Ishikawa (cell line): ENCODE measurements around the gene MEPE.
A peak's percentile ranks its signal among the peaks of the same experiment; 100 is the strongest.

Source experiments
- CEBPB ChIP-seq: IDR thresholded peaks from 2 replicates; pipeline ENCODE4 v1.6.1; 2012
- CREB1 ChIP-seq: IDR thresholded peaks from 2 replicates; pipeline ENCODE4 v1.6.1; 2012; ENCODE audit warnings: low read depth
- EGR1 ChIP-seq: IDR thresholded peaks from 2 replicates; pipeline ENCODE4 v1.6.1; 2012
- EP300 ChIP-seq: IDR thresholded peaks from 2 replicates; pipeline ENCODE4 v1.6.1; 2012; ENCODE audit warnings: borderline replicate concordance
- FOXM1 ChIP-seq: IDR thresholded peaks from 2 replicates; pipeline ENCODE4 v1.6.1; 2012; ENCODE audit warnings: low read depth, borderline replicate concordance
- NFIC ChIP-seq: IDR thresholded peaks from 2 replicates; pipeline ENCODE4 v1.6.1; 2012
- RAD21 ChIP-seq: IDR thresholded peaks from 2 replicates; pipeline ENCODE4 v1.6.1; 2012; ENCODE audit warnings: low read depth
- REST ChIP-seq: IDR thresholded peaks from 2 replicates; pipeline ENCODE4 v1.6.1; 2012; ENCODE audit warnings: low read depth, mild to moderate bottlenecking
- TAF1 ChIP-seq: IDR thresholded peaks from 2 replicates; pipeline ENCODE4 v1.6.1; 2012; ENCODE audit warnings: low read depth, mild to moderate bottlenecking
- TCF12 ChIP-seq: IDR thresholded peaks from 2 replicates; pipeline ENCODE4 v1.6.1; 2012; ENCODE audit warnings: low read depth
- TEAD4 ChIP-seq: IDR thresholded peaks from 2 replicates; pipeline ENCODE4 v1.6.1; 2012
- YY1 ChIP-seq: IDR thresholded peaks from 2 replicates; pipeline ENCODE4 v1.6.1; 2012; ENCODE audit warnings: low read depth
- ZBTB7A ChIP-seq: IDR thresholded peaks from 2 replicates; pipeline ENCODE4 v1.6.1; 2012; ENCODE audit warnings: low read depth
- TF ChIP-seq, protein P1 (sequence below): IDR thresholded peaks from 2 replicates; pipeline ENCODE4 v1.6.1; 2012
- TF ChIP-seq, protein P2 (sequence below): IDR thresholded peaks from 2 replicates; pipeline ENCODE4 v1.6.1; 2012

The MEPE gene

DNA sequence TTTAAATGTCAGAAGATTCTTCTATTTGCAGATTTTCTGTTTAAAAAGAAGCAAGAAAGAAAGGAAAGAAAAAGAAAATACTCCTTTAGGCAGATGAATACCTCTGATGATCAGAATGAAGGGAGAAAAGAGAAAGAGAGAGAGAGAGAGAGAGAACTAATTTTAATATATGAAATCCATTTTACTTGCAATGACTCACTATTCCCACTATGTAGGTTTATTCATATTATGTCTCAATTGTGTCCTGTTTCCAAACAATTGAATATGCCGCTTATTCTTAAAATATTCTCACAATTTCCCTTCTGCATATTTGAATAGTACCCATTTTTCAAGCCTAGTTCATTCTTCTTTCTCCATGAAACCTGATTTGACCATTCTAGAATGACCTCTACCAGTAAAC, 11.7 kb downstream of the MEPE start:
- TF ChIP-seq REST, result no peak
- no peak for TF ChIP-seq TAF1
- no peak for TF ChIP-seq TEAD4
- TF ChIP-seq RAD21, result no peak
- TF ChIP-seq EGR1, result no peak
- TF ChIP-seq ZBTB7A, result no peak
- no peak for TF ChIP-seq NFIC
- TF ChIP-seq, protein P1, sequence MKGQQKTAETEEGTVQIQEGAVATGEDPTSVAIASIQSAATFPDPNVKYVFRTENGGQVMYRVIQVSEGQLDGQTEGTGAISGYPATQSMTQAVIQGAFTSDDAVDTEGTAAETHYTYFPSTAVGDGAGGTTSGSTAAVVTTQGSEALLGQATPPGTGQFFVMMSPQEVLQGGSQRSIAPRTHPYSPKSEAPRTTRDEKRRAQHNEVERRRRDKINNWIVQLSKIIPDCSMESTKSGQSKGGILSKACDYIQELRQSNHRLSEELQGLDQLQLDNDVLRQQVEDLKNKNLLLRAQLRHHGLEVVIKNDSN, result no peak
- TF ChIP-seq, protein P2, sequence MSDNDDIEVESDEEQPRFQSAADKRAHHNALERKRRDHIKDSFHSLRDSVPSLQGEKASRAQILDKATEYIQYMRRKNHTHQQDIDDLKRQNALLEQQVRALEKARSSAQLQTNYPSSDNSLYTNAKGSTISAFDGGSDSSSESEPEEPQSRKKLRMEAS, result no peak
- TF ChIP-seq YY1, result no peak
- TF ChIP-seq EP300, result no peak
- TF ChIP-seq TCF12, result no peak
- no peak for TF ChIP-seq CREB1

DNA sequence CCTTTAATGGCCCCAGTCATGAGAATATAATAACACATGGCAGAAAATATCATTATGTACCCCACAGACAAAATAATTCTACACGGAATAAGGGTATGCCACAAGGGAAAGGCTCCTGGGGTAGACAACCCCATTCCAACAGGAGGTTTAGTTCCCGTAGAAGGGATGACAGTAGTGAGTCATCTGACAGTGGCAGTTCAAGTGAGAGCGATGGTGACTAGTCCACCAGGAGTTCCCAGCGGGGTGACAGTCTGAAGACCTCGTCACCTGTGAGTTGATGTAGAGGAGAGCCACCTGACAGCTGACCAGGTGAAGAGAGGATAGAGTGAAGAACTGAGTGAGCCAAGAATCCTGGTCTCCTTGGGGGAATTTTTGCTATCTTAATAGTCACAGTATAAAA, 13.5 kb downstream of the MEPE start:
- TF ChIP-seq, protein P1, result no peak
- TF ChIP-seq RAD21 (no peak), CREB1 (no peak), NFIC (no peak), TAF1 (no peak), REST (no peak), FOXM1 (no peak), TCF12 (no peak), ZBTB7A (no peak), CEBPB (no peak), EGR1 (no peak), EP300 (no peak), TEAD4 (no peak), YY1 (no peak)
- TF ChIP-seq, protein P2, result no peak

DNA sequence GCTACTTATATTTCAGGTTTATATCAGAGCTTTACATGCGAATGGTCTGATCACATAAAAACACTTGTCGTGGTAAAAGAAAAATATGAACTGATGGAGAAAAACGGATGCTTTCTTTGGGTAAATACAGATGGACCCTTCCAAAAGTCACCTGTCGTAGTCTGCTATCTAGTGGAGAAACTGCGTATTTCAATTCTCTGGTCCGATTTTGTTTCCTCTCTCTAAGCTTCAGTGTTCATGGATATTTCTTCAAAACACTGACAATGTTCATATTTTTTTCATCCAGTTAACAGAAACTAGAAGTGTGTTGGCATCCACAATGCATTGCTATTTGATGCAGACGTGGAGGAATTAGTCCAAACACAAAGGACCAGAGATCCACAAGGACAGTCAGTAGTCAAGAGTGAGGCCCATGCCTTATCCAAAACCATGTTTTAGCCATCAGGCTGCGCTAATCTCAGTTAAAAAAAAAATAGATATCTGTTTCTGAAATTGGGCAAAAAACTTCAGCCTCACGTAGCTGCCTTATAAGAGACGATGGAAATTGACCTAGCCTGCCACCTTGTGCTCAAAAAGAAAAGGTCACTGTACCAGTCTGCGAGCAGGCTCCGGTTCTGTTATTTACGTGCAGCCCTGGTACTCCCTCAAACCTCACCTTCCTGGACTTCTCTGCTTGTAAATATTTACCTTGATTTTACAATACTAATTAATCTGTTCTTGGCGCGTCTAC, 16.0 kb downstream of the MEPE start:
- TF ChIP-seq RAD21 (peak; percentile 67), REST (no peak)

- no peak for TF ChIP-seq TAF1
- no peak for TF ChIP-seq EP300
- TF ChIP-seq NFIC, result no peak
- no peak for TF ChIP-seq FOXM1
- TF ChIP-seq RAD21, result no peak
- no peak for TF ChIP-seq TCF12
- TF ChIP-seq CEBPB, result no peak
- no peak for TF ChIP-seq YY1
- TF ChIP-seq EGR1, result no peak
These were observed 16.8 kb downstream of the MEPE start for GRCh38 chr4:87849612-87850011.
